Transverse colon (tissue), 4 donors: Measurements from ENCODE around the gene KRTAP5-9. TPM values are rescaled to one million over a fixed set of nuclear protein-coding genes. Genes with fewer than 3 reads are reported as not detected.
"Not testable (repeated sequence)": the region's sequence is repeated elsewhere in the genome, so short reads cannot be mapped to it uniquely, and the experiment has no call there.

Source experiments
- DNase-seq: peaks from one replicate; pipeline ENCODE4 v3.0.0-alpha.2; 2019
- H3K27ac ChIP-seq, 4 donors: fragments of 200-600 bp; sonication (generic); 2 replicates each; pipeline ENCODE4 v1.5.1; 2016 to 2018; ENCODE audit warnings: inconsistent platforms in 4 of 4
- H3K27me3 ChIP-seq: fragments of 200-600 bp; sonication (generic); 2 replicates; pipeline ENCODE4 v1.5.1; 2017; ENCODE audit warnings: inconsistent platforms
- H3K36me3 ChIP-seq, 4 donors: fragments of 200-600 bp; sonication (generic); 2 replicates each; pipeline ENCODE4 v1.5.1; 2017 to 2019; ENCODE audit warnings: inconsistent platforms in 4 of 4
- H3K4me1 ChIP-seq, 4 donors: fragments of 200-600 bp; sonication (generic); 2 replicates each; pipeline ENCODE4 v1.5.1; 2017 to 2020; ENCODE audit warnings: inconsistent platforms in 4 of 4
- H3K4me3 ChIP-seq, 4 donors: fragments of 200-600 bp; sonication (generic); 1 replicate in 1 of 4; 2 replicates in 3 of 4; pipeline versions ENCODE4 v1.5.1 to v1.6.1; 2017 to 2019; ENCODE audit warnings: inconsistent platforms in 4 of 4
- H3K9me3 ChIP-seq, 2 donors: fragments of 200-600 bp; sonication (generic); 2 replicates each; pipeline ENCODE4 v1.5.1; 2017 to 2019; ENCODE audit warnings: inconsistent platforms in 2 of 2
- EP300 ChIP-seq: sonication (generic); formaldehyde crosslinking; IDR thresholded peaks from one replicate; pipeline ENCODE4 v1.6.1; 2017; ENCODE audit warnings: antibody characterized with exemption, low read depth
- POLR2A ChIP-seq: fragments of 450-650 bp; IDR thresholded peaks from one replicate; pipeline ENCODE4 v1.6.1; 2016; ENCODE audit warnings: antibody characterized with exemption, mild to moderate bottlenecking, moderate library complexity
- POLR2AphosphoS5 ChIP-seq, 3 donors: sonication (generic); formaldehyde crosslinking; IDR thresholded peaks; one replicate each; pipeline ENCODE4 v1.6.1; 2016; ENCODE audit warnings: antibody characterized with exemption in 3 of 3
- WGBS, 2 donors: methylation state at CpG; one replicate each; pipeline ENCODE4 v1.1.5; 2018; ENCODE audit warnings: low coverage in 1 of 2; 5-methylcytosine and 5-hydroxymethylcytosine counted together
- in situ Hi-C, 4 donors: fragments of 200-750 bp; cut with MboI; loops; one replicate each; pipeline versions ENCODE4 v1.15.0 to v1.15.1; 2017; ENCODE audit warnings: low sequenced_read_pairs in 3 of 4, low pct_ligation_motif_present in 1 of 4, low pct_unique_long_range_greater_than_20kb in 1 of 4
- intact Hi-C: fragments of 100-400 bp; cut with DNase I; formaldehyde crosslinking; loops from one replicate; pipeline ENCODE4 v1.15.1; 2023; ENCODE audit warnings: low total_unique reads
- total RNA-seq, 4 donors: library from RNA; depleted of rRNA; stranded (reverse); fragments of >200 nt; gene quantifications; one replicate each; pipeline ENCODE4 v1.1.0, GENCODE V29; 2016
- TF ChIP-seq, protein P1 (sequence below), 5 experiments: fragments of 200-600 bp in 3 of 5; fragments of 450-650 bp in 2 of 5; sonication (generic) in 3 of 5; IDR thresholded peaks; 1 replicate in 2 of 5; 2 replicates in 3 of 5; pipeline ENCODE4 v1.5.1; 2016 to 2017; ENCODE audit warnings: antibody characterized with exemption in 5 of 5, inconsistent platforms in 3 of 5, mild to moderate bottlenecking in 2 of 5, moderate library complexity in 1 of 5

KRTAP5-9 gene
- total RNA-seq, 4 donors from 2014 or later: 0.41 to 0.79 TPM; not detected in 2

DNA sequence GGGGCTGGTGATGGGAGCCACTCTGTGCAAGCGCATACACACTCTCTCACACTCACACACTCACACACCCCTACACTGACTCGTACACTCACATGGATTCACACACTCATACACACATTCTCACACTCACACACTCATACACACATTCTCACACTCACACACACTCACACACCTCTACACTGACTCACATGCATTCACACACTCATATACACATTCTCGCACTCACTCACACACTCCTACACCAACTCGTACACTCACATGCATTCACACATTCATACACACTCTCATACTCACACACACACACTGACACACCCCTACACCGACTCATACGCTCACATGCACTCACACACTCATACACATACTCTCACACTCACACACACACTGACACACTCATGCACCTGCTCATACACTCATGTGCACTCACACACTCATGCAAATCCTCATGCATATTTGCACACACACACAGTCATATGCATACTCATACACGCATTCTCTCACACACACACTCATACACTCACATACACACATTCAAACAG is 29.3 kb downstream of the KRTAP5-9 start:
- H3K4me3 ChIP-seq: no peak overlapping the region
- TF ChIP-seq POLR2AphosphoS5 (IDR thresholded peaks at IDR 0.05) (no peak), EP300 (no peak), POLR2A (no peak)
- TF ChIP-seq, protein P1, sequence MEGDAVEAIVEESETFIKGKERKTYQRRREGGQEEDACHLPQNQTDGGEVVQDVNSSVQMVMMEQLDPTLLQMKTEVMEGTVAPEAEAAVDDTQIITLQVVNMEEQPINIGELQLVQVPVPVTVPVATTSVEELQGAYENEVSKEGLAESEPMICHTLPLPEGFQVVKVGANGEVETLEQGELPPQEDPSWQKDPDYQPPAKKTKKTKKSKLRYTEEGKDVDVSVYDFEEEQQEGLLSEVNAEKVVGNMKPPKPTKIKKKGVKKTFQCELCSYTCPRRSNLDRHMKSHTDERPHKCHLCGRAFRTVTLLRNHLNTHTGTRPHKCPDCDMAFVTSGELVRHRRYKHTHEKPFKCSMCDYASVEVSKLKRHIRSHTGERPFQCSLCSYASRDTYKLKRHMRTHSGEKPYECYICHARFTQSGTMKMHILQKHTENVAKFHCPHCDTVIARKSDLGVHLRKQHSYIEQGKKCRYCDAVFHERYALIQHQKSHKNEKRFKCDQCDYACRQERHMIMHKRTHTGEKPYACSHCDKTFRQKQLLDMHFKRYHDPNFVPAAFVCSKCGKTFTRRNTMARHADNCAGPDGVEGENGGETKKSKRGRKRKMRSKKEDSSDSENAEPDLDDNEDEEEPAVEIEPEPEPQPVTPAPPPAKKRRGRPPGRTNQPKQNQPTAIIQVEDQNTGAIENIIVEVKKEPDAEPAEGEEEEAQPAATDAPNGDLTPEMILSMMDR (IDR thresholded peaks at IDR 0.05): no peak
- peaks cover 0 to 7% (median 0%) of the 10 kb centered on the region in 4 donors for H3K4me1 ChIP-seq
- in situ Hi-C loops: no loop called here
- H3K9me3 ChIP-seq: no peaks in the 10 kb centered on the region
- intact Hi-C loops: loop anchor here (10.0 kb wide), 1 partner anchor 547 kb away; no protein-coding TSS in a partner anchor
- H3K27ac ChIP-seq: no peak overlapping the region
- WGBS, 2 donors: 77 to 86% methylated on average over 7 of the region's 7 CpGs
- H3K27me3 ChIP-seq: no peaks in the 10 kb centered on the region
- no peak for DNase-seq
- no peaks in the 10 kb centered on the region for H3K36me3 ChIP-seq

DNA sequence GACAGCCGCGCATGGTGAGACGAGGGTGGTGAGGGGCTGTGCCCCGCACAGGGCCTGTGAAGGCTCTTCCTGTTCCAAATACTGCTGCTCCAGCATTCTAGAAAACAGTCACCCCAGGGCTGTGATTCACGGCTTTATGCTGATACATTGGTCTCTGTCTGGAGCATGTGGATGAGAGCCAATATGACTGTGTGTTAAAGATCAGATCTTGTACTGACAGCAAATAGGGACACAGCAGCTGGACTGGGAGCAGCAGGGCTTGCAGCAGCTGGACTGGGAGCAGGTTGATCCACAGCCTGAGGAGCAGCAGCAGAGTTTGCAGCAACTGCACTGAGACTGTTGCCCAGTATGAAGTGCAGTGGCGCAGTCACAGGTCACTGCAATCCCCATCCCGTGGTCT is 31.3 kb downstream of the KRTAP5-9 start:
- H3K36me3 ChIP-seq, H3K4me1 ChIP-seq, in situ Hi-C loops, H3K27me3 ChIP-seq, H3K4me3 ChIP-seq, H3K9me3 ChIP-seq, DNase-seq, H3K27ac ChIP-seq: not testable (repeated sequence)
- intact Hi-C loops: loop anchor here (10.0 kb wide), 1 partner anchor 545 kb away; no protein-coding TSS in a partner anchor
- 61 to 63% methylated on average over 5 to 7 of the region's 7 CpGs for WGBS, 2 donors

DNA sequence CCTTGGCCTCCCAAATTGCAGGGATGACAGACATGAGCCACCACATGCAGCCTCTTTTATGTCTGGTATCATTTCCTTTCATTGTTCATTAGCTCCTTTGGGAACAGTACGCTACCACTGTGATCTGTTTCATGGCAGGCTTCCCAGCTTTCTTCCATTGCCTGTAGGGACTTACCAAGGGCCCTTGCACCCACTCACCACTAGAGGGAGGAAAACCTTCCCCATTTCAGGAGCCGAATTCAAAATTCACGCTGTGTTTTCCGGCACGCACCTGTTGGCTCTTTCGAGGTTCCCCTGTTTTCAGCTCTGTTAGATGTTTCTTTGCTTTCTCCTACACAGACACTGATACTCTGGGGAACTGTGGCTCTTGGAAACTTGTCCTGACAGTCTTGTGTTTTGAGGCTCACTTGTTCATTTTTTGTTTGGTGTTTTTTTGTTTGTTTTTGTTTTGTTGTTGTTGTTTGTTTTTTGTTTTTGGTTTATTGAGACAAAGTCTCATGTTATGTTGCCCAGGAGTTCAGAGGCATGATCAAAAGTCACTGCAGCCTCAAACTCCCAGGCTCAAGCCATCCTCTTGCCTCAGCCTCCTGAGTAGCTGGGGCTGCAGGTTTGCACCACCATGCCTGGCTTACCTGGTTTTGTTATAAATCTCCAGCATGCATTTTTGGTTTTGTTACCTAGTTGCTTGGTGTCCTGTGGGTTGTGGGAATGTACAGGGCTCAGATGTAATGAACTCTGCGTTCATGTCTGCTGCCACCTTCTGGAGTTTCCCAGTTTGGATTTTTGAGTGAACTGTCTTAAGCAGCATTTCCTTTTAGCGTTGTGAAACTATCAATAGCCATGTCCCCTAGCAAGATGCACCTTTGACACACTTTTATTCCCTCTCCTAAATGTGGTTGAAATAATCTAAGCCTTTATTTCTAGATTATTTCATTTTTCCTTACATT is 32.1 kb downstream of the KRTAP5-9 start:
- H3K36me3 ChIP-seq: no peaks in the 10 kb centered on the region
- peaks cover 0 to 7% (median 0%) of the 10 kb centered on the region in 4 donors for H3K4me1 ChIP-seq
- intact Hi-C loops: no loop called here
- 0 to 3% methylated on average over 7 to 8 of the region's 8 CpGs for WGBS, 2 donors
- no peak overlapping the region for H3K27ac ChIP-seq
- no peak for TF ChIP-seq POLR2A
- no peak for TF ChIP-seq POLR2AphosphoS5 (IDR thresholded peaks at IDR 0.05)
- TF ChIP-seq EP300: no peak
- TF ChIP-seq, protein P1 (IDR thresholded peaks at IDR 0.05): peak; percentile 65 to 89 (median 77)
- peak; percentile 58 for DNase-seq
- no peaks in the 10 kb centered on the region for H3K9me3 ChIP-seq
- in situ Hi-C loops: no loop called here
- H3K4me3 ChIP-seq: no peak overlapping the region
- no peaks in the 10 kb centered on the region for H3K27me3 ChIP-seq

DNA sequence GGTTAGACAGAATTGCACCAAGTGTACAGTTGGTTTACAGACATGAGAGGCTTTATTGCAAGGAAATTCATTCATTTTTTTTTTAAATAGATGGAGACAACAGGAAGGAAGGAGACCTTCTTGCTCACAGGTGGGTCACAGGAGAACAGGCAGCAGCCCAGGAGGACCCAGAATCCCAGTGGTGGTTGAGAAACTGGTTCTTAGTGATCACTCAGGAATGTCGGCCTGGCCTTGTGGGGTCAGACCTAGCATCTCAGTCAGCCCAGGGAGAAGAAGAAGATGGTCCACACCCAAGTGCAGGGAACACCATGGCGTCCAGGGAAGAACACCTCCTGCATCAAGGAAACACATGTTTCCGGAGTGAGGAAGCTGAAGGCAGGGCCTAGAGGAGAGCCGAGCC is 33.6 kb downstream of the KRTAP5-9 start:
- Histone ChIP-seq H3K4me1 (peaks cover 0 to 7% (median 0%) of the 10 kb centered on the region in 4 donors), H3K4me3 (no peak overlapping the region), H3K9me3 (no peaks in the 10 kb centered on the region), H3K27me3 (no peaks in the 10 kb centered on the region), H3K27ac (no peak overlapping the region), H3K36me3 (no peaks in the 10 kb centered on the region)
- intact Hi-C loops: no loop called here
- in situ Hi-C loops: no loop called here
- DNase-seq: no peak
- TF ChIP-seq, protein P1 (IDR thresholded peaks at IDR 0.05): no peak
- TF ChIP-seq POLR2AphosphoS5 (IDR thresholded peaks at IDR 0.05): no peak
- no peak for TF ChIP-seq POLR2A
- no peak for TF ChIP-seq EP300
- WGBS, 2 donors: 79% methylated on average over 4 of the region's 4 CpGs; no CpG with 5 or more reads in 1 of the 2 donors
